Lower leg skin (tissue), 3 donors: ENCODE measurements around the gene MTUS2.

ENCODE experiments used
- POLR2A ChIP-seq, 2 donors: fragments of 450-650 bp; IDR thresholded peaks; one replicate each; pipeline ENCODE4 v1.6.1; 2016 to 2017; ENCODE audit warnings: antibody characterized with exemption in 2 of 2, mild to moderate bottlenecking in 1 of 2, moderate library complexity in 1 of 2
- TF ChIP-seq, protein P1 (sequence below), 3 donors: fragments of 450-650 bp; IDR thresholded peaks; one replicate each; pipeline ENCODE4 v1.5.1; 2016; ENCODE audit warnings: antibody characterized with exemption in 3 of 3, mild to moderate bottlenecking in 3 of 3, moderate library complexity in 2 of 3

DNA sequence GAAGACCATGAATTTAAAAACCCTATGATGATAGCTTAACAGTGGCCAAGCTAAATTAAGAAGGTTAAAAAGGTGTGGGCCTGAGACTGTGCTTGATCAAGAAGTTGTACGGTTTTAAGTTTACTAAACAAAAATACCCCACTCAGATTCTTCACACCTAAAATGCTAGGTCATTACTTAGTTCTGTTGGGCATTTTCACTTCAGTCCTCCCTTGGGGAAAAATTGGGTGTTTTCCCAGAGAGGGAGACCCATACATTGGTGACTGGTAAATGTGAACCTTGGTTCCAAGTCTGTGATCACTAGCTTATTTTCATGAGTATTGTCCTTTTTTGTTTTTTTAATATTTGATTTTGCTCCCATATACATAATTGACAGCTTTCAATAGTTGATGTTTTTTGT is 44.4 kb downstream of the MTUS2 start:
- no peak for TF ChIP-seq POLR2A (IDR thresholded peaks at IDR 0.05)
- TF ChIP-seq, protein P1, sequence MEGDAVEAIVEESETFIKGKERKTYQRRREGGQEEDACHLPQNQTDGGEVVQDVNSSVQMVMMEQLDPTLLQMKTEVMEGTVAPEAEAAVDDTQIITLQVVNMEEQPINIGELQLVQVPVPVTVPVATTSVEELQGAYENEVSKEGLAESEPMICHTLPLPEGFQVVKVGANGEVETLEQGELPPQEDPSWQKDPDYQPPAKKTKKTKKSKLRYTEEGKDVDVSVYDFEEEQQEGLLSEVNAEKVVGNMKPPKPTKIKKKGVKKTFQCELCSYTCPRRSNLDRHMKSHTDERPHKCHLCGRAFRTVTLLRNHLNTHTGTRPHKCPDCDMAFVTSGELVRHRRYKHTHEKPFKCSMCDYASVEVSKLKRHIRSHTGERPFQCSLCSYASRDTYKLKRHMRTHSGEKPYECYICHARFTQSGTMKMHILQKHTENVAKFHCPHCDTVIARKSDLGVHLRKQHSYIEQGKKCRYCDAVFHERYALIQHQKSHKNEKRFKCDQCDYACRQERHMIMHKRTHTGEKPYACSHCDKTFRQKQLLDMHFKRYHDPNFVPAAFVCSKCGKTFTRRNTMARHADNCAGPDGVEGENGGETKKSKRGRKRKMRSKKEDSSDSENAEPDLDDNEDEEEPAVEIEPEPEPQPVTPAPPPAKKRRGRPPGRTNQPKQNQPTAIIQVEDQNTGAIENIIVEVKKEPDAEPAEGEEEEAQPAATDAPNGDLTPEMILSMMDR (IDR thresholded peaks at IDR 0.05) = no peak
